Bronchial epithelial cell (primary cell): Measurements from ENCODE around the gene SLC1A2. TPM values are rescaled to one million over a fixed set of nuclear protein-coding genes. Genes with fewer than 3 reads are reported as not detected.

Source experiments
- DNase-seq: peaks from one replicate; pipeline ENCODE4 v3.0.0-alpha.2; 2010; ENCODE audit warnings: low read depth
- FAIRE-seq: peaks from 2 replicates; lab custom pipeline; 2011; peaks lifted over from hg19 to GRCh38; lab: Jason Lieb, UNC
- H3K27me3 ChIP-seq: 2 replicates; pipeline ENCODE4 v1.5.1; 2011; ENCODE audit warnings: low read length; ENCODE audit not compliant: control insufficient read depth, insufficient read depth
- H3K36me3 ChIP-seq: 2 replicates; pipeline ENCODE4 v1.5.1; 2011; ENCODE audit warnings: low read length; ENCODE audit not compliant: control insufficient read depth, insufficient read depth
- H3K4me3 ChIP-seq: 2 replicates; pipeline ENCODE4 v1.5.1; 2011; ENCODE audit warnings: mild to moderate bottlenecking, low read depth, low read length, control low read depth
- CTCF ChIP-seq: IDR thresholded peaks from 2 replicates; pipeline ENCODE4 v1.5.1; 2011; ENCODE audit warnings: mild to moderate bottlenecking, moderate library complexity, low read length, control low read depth, inconsistent platforms; ENCODE audit not compliant: insufficient read depth, severe bottlenecking
- total RNA-seq: library from RNA; depleted of rRNA; stranded (reverse); fragments of >200 nt; gene quantifications from 2 replicates; pipeline ENCODE4 v1.2.1, GENCODE V29; 2014

The SLC1A2 gene
- total RNA-seq, 1 donor from 2014 or later: under 0.01 TPM

GRCh38 chr11:35413598-35413997 is 5.8 kb downstream of the SLC1A2 start:
- Histone ChIP-seq H3K27me3 (peaks cover 28% of the 10 kb centered on the region), H3K36me3 (no peaks in the 10 kb centered on the region), H3K4me3 (no peak overlapping the region)
- DNase-seq (no peak), FAIRE-seq (peak; percentile 66)
- no peak for TF ChIP-seq CTCF

GRCh38 chr11:35412285-35412684 is 7.1 kb downstream of the SLC1A2 start:
- Histone ChIP-seq H3K4me3 (no peak overlapping the region), H3K36me3 (no peaks in the 10 kb centered on the region), H3K27me3 (peaks cover 17% of the 10 kb centered on the region)
- TF ChIP-seq CTCF: peak; percentile 48
- DNase-seq (peak; percentile 13), FAIRE-seq (no peak)

GRCh38 chr11:35407041-35407440 is 12.3 kb downstream of the SLC1A2 start:
- no peak for TF ChIP-seq CTCF
- no peaks in the 10 kb centered on the region for H3K36me3 ChIP-seq
- FAIRE-seq (no peak), DNase-seq (no peak)
- H3K4me3 ChIP-seq: no peak overlapping the region
- peaks cover 4% of the 10 kb centered on the region for H3K27me3 ChIP-seq

GRCh38 chr11:35404388-35404775 is 15.0 kb downstream of the SLC1A2 start:
- Histone ChIP-seq H3K4me3 (no peak overlapping the region), H3K27me3 (peaks cover 1% of the 10 kb centered on the region), H3K36me3 (no peaks in the 10 kb centered on the region)
- peak; percentile 30 for DNase-seq
- TF ChIP-seq CTCF: peak; percentile 65
- peak; percentile 76 for FAIRE-seq

- DNase-seq (no peak), FAIRE-seq (no peak)
- Histone ChIP-seq H3K27me3 (peaks cover 1% of the 10 kb centered on the region), H3K36me3 (no peaks in the 10 kb centered on the region), H3K4me3 (no peak overlapping the region)
- no peak for TF ChIP-seq CTCF
Measured at GRCh38 chr11:35403765-35404387, 15.5 kb downstream of the SLC1A2 start.
